Kidney (tissue), 14 donors: ENCODE results near the gene PCSK9. TPM values are rescaled to one million over a fixed set of nuclear protein-coding genes. Genes with fewer than 3 reads are reported as not detected.

Source experiments
- DNase-seq, 5 donors: peaks; one replicate each; pipeline ENCODE4 v3.0.0-alpha.2; 2013 to 2020
- FAIRE-seq: peaks from 2 replicates; lab custom pipeline; 2012; peaks lifted over from hg19 to GRCh38; lab: Jason Lieb, UNC
- H3K27ac ChIP-seq, 2 donors: one replicate each; pipeline ENCODE4 v1.7.0; 2013; ENCODE audit warnings: low read depth in 2 of 2, low read length in 2 of 2, inconsistent platforms in 1 of 2
- H3K27me3 ChIP-seq: one replicate; pipeline ENCODE4 v1.7.1; 2013; ENCODE audit warnings: low read length, inconsistent platforms; ENCODE audit not compliant: control insufficient read depth, insufficient read depth
- H3K36me3 ChIP-seq, 3 donors: one replicate each; pipeline versions ENCODE4 v1.7.0 to v1.7.1; 2013; ENCODE audit warnings: low read length in 3 of 3, control low read depth in 1 of 3, inconsistent platforms in 1 of 3; ENCODE audit not compliant: insufficient read depth in 3 of 3, control insufficient read depth in 2 of 3
- H3K4me1 ChIP-seq, 3 donors: one replicate each; pipeline versions ENCODE4 v1.7.0 to v1.7.1; 2013; ENCODE audit warnings: low read length in 3 of 3, inconsistent platforms in 1 of 3, low read depth in 1 of 3; ENCODE audit not compliant: control insufficient read depth in 2 of 3, insufficient read depth in 2 of 3
- H3K4me3 ChIP-seq, 3 donors: one replicate each; pipeline versions ENCODE4 v1.7.0 to v1.8.1; 2013; ENCODE audit warnings: low read length in 3 of 3, control low read depth in 1 of 3, inconsistent platforms in 1 of 3
- H3K9ac ChIP-seq, 3 donors: one replicate each; pipeline versions ENCODE4 v1.7.0 to v1.7.1; 2013; ENCODE audit warnings: low read length in 3 of 3, control low read depth in 1 of 3, inconsistent platforms in 1 of 3
- H3K9me3 ChIP-seq, 3 donors: one replicate each; pipeline versions ENCODE4 v1.7.0 to v1.7.1; 2013; ENCODE audit warnings: low read length in 3 of 3, control low read depth in 1 of 3, inconsistent platforms in 1 of 3; ENCODE audit not compliant: control insufficient read depth in 2 of 3, insufficient read depth in 1 of 3
- intact Hi-C: fragments of 100-400 bp; cut with DNase I; formaldehyde crosslinking; loops from one replicate; pipeline ENCODE4 v1.11.1; 2022
- polyA plus RNA-seq: library from polyadenylated mRNA; stranded (reverse); fragments of 350-450 nt; fragmentation: Illumina TruSeq; extraction: RNeasy Lipid Tissue Mini Kit (QIAGEN cat#74804); gene quantifications from one replicate; pipeline ENCODE4 v1.2.3, GENCODE V29; 2014; ENCODE audit warnings: low read depth, low replicate concordance; ENCODE audit not compliant: insufficient read depth
- total RNA-seq: library from RNA; stranded (reverse); fragmentation: NEBNext Ultra II Directional; extraction: Animal tissue kit (Norgen Biotek cat#: 25700); gene quantifications from one replicate; pipeline ENCODE4 v1.2.1, GENCODE V29; 2021
- TF ChIP-seq, protein P1 (sequence below): IDR thresholded peaks from 3 replicates; pipeline ENCODE4 v1.5.1; 2012; ENCODE audit warnings: mild to moderate bottlenecking, moderate library complexity, borderline replicate concordance; ENCODE audit not compliant: insufficient read depth; ENCODE audit errors: extremely low read depth
- donor health status: control.
- donor health status: control.
- donor health status: control.
- donor health status: control.
- donor health status: control.
- donor health status: DM: yes; HTN: yes; CAD: no.
- donor health status: Normal renal cell carcinoma (clear cell type).

Gene PCSK9
- total and polyA plus RNA-seq, 2 donors from 2014 or later = 0.13 to 0.28 TPM

DNA sequence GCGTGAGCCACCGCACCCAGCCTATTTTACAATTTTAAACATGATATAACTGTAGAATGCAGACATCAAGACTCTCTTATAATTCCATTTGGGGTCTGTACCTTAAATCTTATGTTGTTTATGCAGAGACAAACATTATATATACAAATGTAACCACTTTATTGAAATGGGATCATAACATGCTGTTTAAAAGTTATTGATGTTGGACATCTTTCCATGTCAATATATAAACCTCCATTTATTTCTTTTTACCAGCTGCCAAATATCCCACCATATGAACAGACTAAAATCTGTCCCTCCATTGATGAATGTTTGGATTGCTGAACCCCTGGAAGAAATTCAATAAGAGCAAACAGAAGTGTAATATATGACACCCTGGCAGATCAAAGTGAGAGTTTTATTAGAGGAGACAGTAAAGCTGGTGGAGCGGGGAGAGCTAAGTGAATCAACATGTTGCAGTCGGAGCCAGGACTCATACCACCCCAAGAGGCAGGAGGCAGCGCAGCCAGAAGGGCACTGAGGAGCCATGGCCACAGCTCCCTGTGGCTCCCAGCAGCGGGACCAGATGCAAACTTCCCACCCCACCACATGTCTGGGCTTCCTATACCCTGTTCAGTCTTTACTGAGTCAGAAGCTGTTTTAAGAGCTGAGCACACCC is 4.7 kb upstream of the PCSK9 start:
- Histone ChIP-seq H3K36me3 (no peaks in the 10 kb centered on the region), H3K27me3 (peaks cover 9% of the 10 kb centered on the region), H3K27ac (no peak overlapping the region), H3K4me1 (no peaks in the 10 kb centered on the region), H3K4me3 (no peak overlapping the region), H3K9ac (no peak overlapping the region), H3K9me3 (no peaks in the 10 kb centered on the region)
- DNase-seq = peak in 3 of 5 donors; percentile 66 to 82 (median 79)
- FAIRE-seq = no peak
- intact Hi-C loops = no loop called here
- TF ChIP-seq, protein P1, sequence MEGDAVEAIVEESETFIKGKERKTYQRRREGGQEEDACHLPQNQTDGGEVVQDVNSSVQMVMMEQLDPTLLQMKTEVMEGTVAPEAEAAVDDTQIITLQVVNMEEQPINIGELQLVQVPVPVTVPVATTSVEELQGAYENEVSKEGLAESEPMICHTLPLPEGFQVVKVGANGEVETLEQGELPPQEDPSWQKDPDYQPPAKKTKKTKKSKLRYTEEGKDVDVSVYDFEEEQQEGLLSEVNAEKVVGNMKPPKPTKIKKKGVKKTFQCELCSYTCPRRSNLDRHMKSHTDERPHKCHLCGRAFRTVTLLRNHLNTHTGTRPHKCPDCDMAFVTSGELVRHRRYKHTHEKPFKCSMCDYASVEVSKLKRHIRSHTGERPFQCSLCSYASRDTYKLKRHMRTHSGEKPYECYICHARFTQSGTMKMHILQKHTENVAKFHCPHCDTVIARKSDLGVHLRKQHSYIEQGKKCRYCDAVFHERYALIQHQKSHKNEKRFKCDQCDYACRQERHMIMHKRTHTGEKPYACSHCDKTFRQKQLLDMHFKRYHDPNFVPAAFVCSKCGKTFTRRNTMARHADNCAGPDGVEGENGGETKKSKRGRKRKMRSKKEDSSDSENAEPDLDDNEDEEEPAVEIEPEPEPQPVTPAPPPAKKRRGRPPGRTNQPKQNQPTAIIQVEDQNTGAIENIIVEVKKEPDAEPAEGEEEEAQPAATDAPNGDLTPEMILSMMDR = no peak

- Histone ChIP-seq H3K9me3 (no peaks in the 10 kb centered on the region), H3K4me3 (no peak overlapping the region), H3K9ac (no peak overlapping the region), H3K36me3 (no peaks in the 10 kb centered on the region), H3K27me3 (peaks cover 13% of the 10 kb centered on the region), H3K27ac (no peak overlapping the region), H3K4me1 (peaks cover 0 to 4% (median 0%) of the 10 kb centered on the region in 3 donors)
- FAIRE-seq = no peak
- intact Hi-C loops = no loop called here
- TF ChIP-seq, protein P1 = no peak
- no peak for DNase-seq
Measured at GRCh38 chr1:55035904-55036303, 3.4 kb upstream of the PCSK9 start.

DNA sequence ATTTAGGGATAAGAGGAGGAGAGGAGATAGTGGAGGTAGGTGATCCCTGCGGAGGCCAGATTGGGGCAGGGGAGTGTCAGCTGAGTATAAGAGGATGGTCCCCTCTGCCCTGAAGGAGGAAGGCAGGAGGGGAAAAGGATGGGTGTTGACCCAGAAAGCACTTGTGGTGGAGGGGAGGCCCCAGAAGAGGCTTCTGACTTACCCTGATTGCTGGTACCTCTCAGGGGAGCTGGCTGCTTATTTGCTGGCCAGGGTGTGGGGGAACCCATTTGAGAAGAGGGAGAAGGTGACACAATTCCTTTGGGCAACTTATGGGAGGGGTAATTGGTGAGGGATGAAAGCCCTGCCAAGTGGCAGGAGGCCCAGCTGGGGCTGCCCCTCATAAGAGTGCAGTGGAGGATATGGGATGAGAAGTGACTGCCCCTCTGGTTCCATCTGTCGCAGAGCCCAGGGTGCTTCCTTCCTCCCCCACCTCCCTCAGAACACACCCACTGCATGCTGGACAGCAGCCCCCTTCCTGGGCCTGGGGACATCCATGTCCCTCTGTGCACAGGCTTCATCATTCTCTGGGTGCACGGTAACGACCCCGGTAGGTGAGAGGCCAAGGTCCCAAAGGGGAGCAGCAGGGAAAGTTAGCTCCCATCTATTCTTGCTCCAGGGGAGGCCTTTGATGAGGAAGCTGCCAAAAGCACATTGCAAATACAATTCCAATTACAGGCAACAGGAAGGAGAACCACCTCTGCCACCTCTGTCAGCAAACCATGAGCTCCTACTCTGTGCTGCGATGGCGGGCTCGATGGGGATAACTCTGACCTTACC is 1.4 kb upstream of the PCSK9 start:
- no peak overlapping the region for H3K4me3 ChIP-seq

More for the DNA sequence above, 1.4 kb upstream of the PCSK9 start:
- H3K36me3 ChIP-seq = no peaks in the 10 kb centered on the region
- no peaks in the 10 kb centered on the region for H3K9me3 ChIP-seq
- TF ChIP-seq, protein P1 = no peak
- no peak overlapping the region for H3K27ac ChIP-seq
- peaks cover 16% of the 10 kb centered on the region for H3K27me3 ChIP-seq
- peaks cover 0 to 4% (median 0%) of the 10 kb centered on the region in 3 donors for H3K4me1 ChIP-seq
- no peak for FAIRE-seq
- DNase-seq = no peak
- intact Hi-C loops = no loop called here
- no peak overlapping the region for H3K9ac ChIP-seq
